CD4-positive, alpha-beta T cell treated with Interferon gamma for 1 hour (primary cell): ENCODE data around the gene CEACAM18.

Experiments used
- DNase-seq: peaks from one replicate; pipeline ENCODE4 v3.0.0-alpha.2; 2020

The CEACAM18 gene

GRCh38 chr19:51539821-51540366 lies 61.6 kb downstream of the CEACAM18 start:
- DNase-seq = no peak
